ENCODE measurements around the gene SUB1.

SUB1 gene

GRCh38 chr5:32645246-32645645 is 59.9 kb downstream of the SUB1 start:
- no peak for DNase-seq (ENCODE audit: low read depth)

- DNase-seq (ENCODE audit: low read depth), result no peak
These were observed 61.0 kb downstream of the SUB1 start for GRCh38 chr5:32646061-32646969.

DNA sequence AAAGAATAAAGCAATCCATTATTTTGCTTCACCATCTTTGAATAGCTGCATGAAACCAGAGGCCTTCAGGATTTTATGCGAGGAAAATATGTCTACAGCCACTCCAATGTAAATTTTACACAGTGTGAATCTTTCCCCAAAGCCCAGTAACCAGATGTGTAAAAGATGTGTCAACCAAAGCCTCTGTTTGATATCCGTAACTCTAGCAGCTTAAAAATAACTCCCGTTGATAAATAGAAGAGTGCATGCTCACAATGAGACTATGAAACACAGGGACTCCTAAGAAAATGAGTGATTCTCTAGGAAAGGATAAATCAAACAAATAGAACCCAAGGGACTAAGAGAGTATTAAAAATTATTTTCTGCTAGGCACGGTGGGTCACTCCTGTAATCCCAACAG is 65.7 kb downstream of the SUB1 start:
- no peak for DNase-seq (ENCODE audit: low read depth)

- no peak for DNase-seq (ENCODE audit: low read depth)
These were observed 66.3 kb downstream of the SUB1 start for GRCh38 chr5:32651638-32652037.
